Measurements from ENCODE around the gene RPL35.

The RPL35 gene

GRCh38 chr9:124815601-124816000 is 46.2 kb downstream of the RPL35 start:
- DNase-seq = no peak

- no peak for DNase-seq
These were observed 47.6 kb downstream of the RPL35 start for GRCh38 chr9:124814164-124814535.

GRCh38 chr9:124813501-124814163 is 48.1 kb downstream of the RPL35 start:
- DNase-seq = no peak

GRCh38 chr9:124813041-124813440 is 48.7 kb downstream of the RPL35 start:
- DNase-seq = no peak

- DNase-seq = no peak
These were observed 49.3 kb downstream of the RPL35 start for GRCh38 chr9:124812441-124812876.

GRCh38 chr9:124810663-124811355 is 50.9 kb downstream of the RPL35 start:
- DNase-seq = no peak

GRCh38 chr9:124809741-124810500 is 51.8 kb downstream of the RPL35 start:
- DNase-seq = no peak

GRCh38 chr9:124809211-124809610 is 52.5 kb downstream of the RPL35 start:
- DNase-seq = no peak

- DNase-seq = no peak
These were observed 53.4 kb downstream of the RPL35 start for GRCh38 chr9:124808246-124808956.
